Neutrophil (primary cell): ENCODE data around the gene ZNF587B.
A peak's percentile ranks its signal among the peaks of the same experiment; 100 is the strongest.
"Not testable (repeated sequence)": the region's sequence is repeated elsewhere in the genome, so short reads cannot be mapped to it uniquely, and the experiment has no call there.

Experiments used
- H3K27ac ChIP-seq: fragments of 200-600 bp; sonication (generic); 2 replicates; pipeline ENCODE4 v1.5.1; 2016; ENCODE audit warnings: mild to moderate bottlenecking, moderate library complexity
- H3K27me3 ChIP-seq: fragments of 200-600 bp; sonication (generic); 2 replicates; pipeline ENCODE4 v1.6.0; 2016; ENCODE audit warnings: mild to moderate bottlenecking
- H3K36me3 ChIP-seq: fragments of 200-600 bp; sonication (generic); 2 replicates; pipeline ENCODE4 v1.5.1; 2017
- H3K4me1 ChIP-seq, 2 experiments: fragments of 200-600 bp in 1 of 2; sonication (generic) in 1 of 2; 1 replicate in 1 of 2; 2 replicates in 1 of 2; pipeline versions ENCODE4 v1.5.1 to v1.6.1; 2013 to 2016; ENCODE audit warnings: low read depth in 1 of 2, low read length in 1 of 2, mild to moderate bottlenecking in 1 of 2, moderate library complexity in 1 of 2; ENCODE audit not compliant: control insufficient read depth in 1 of 2, insufficient read depth in 1 of 2
- H3K4me3 ChIP-seq, 2 experiments: fragments of 200-600 bp in 1 of 2; sonication (generic) in 1 of 2; 1 replicate in 1 of 2; 2 replicates in 1 of 2; pipeline ENCODE4 v1.5.1; 2013 to 2016; ENCODE audit warnings: low read depth in 1 of 2, low read length in 1 of 2, mild to moderate bottlenecking in 1 of 2, moderate library complexity in 1 of 2
- H3K9me3 ChIP-seq: fragments of 200-600 bp; sonication (generic); 2 replicates; pipeline ENCODE4 v1.5.1; 2016
- TF ChIP-seq, protein P1 (sequence below): fragments of 200-600 bp; sonication (generic); IDR thresholded peaks from 2 replicates; pipeline ENCODE4 v1.5.1; 2016; ENCODE audit warnings: antibody characterized with exemption

Gene ZNF587B

DNA sequence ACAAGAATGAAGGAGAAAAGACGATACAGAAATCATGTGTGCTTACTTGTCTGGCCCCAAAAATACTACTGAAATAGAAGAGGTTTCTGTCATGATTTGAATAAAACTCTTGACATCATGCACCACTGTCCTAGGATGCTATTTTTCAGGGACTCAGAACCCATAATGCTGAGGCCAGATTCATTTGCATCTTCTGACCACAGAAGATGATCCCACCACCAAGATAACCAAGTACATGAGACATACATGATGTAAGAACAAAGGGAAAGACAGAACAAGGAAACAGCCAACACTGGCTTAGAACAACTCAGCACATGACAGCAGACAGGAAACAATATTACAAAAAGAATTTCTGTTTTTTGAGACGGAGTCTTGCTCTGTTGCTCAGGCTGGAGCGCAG, 17.9 kb upstream of the ZNF587B start:
- Histone ChIP-seq H3K9me3 (no peaks in the 10 kb centered on the region), H3K4me1 (peaks cover 42 to 49% of the 10 kb centered on the region in 2 experiments), H3K27me3 (no peaks in the 10 kb centered on the region), H3K36me3 (peaks cover 38% of the 10 kb centered on the region), H3K4me3 (peak overlapping the region; percentile 82 to 96), H3K27ac (peak overlapping the region; percentile 90)
- TF ChIP-seq, protein P1, sequence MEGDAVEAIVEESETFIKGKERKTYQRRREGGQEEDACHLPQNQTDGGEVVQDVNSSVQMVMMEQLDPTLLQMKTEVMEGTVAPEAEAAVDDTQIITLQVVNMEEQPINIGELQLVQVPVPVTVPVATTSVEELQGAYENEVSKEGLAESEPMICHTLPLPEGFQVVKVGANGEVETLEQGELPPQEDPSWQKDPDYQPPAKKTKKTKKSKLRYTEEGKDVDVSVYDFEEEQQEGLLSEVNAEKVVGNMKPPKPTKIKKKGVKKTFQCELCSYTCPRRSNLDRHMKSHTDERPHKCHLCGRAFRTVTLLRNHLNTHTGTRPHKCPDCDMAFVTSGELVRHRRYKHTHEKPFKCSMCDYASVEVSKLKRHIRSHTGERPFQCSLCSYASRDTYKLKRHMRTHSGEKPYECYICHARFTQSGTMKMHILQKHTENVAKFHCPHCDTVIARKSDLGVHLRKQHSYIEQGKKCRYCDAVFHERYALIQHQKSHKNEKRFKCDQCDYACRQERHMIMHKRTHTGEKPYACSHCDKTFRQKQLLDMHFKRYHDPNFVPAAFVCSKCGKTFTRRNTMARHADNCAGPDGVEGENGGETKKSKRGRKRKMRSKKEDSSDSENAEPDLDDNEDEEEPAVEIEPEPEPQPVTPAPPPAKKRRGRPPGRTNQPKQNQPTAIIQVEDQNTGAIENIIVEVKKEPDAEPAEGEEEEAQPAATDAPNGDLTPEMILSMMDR = no peak

DNA sequence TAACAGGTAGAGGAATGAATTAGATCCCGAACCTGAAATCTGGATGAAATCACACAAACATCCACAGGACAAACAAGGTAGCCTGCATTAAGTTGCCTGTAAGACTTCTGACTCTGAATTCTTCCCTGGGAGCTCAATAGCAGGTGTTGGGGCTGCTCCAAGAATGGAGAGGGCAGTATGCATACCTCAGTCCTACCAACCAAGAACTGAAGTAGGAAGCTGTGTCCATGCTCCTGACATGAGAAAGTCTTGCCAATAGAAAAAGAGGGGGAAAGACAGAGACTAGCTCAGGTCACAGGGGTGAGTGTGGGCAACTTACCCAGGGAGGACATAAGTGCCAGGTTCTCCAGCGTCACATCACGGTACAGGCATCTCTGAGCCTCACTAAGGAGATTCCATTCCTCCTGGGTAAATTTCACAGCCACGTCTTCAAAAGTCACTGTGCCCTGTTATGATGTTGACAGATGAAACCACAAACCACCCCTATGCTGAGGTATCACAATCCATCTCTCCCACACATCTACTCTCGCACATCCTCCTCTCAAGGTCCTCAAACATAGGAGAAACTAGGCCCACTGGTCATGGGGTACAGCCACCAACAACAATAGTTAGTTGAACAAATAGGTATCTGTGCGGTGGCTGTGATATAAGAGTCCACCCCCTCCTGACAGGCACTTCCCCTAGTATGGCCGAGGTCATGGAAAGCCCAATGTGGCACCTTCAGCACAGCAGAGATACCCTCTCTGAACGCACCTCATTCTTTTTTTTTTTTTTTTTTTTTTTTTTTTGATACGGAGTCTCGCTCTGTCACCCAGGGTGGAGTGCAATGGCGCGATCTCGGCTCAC, 16.9 kb upstream of the ZNF587B start:
- Histone ChIP-seq H3K36me3 (peaks cover 29% of the 10 kb centered on the region), H3K4me1 (peaks cover 38 to 44% of the 10 kb centered on the region in 2 experiments), H3K4me3 (peak overlapping the region; percentile 82 to 96), H3K27ac (peak overlapping the region; percentile 90)
- not testable (repeated sequence) for H3K27me3 ChIP-seq, H3K9me3 ChIP-seq

DNA sequence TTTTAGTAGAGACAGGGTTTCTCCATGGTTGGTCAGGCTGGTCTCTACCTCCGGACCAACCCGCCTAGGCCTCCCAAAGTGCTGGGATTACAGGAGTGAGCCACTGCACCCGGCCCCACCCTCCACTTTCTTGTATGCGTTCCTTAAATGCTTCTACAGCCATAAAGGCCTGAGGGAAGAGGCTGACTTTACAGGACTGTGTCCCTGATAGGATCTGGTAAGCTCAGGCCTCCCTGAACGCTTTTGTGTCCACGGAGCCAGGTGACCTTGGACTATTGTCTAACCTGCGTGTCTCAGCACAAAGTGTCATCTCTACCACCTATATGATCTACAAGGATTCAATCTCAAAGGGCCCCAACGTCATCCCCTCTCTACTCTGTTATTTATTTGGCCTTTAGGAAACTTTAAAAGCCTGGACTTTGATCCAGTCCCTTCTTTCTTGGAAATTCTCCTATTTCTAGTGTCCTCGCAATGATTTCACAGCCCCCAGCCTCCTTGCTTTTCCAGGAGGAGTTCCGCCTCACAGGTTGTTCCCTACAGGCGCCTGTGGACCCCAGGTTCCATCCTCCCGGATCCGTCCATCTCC, 16.1 kb upstream of the ZNF587B start:
- Histone ChIP-seq H3K36me3 (peaks cover 23% of the 10 kb centered on the region), H3K4me1 (peaks cover 45 to 51% of the 10 kb centered on the region in 2 experiments), H3K27ac (peak overlapping the region; percentile 90), H3K9me3 (no peaks in the 10 kb centered on the region), H3K27me3 (no peaks in the 10 kb centered on the region), H3K4me3 (peak overlapping the region; percentile 82 to 96)
- TF ChIP-seq, protein P1 = no peak

DNA sequence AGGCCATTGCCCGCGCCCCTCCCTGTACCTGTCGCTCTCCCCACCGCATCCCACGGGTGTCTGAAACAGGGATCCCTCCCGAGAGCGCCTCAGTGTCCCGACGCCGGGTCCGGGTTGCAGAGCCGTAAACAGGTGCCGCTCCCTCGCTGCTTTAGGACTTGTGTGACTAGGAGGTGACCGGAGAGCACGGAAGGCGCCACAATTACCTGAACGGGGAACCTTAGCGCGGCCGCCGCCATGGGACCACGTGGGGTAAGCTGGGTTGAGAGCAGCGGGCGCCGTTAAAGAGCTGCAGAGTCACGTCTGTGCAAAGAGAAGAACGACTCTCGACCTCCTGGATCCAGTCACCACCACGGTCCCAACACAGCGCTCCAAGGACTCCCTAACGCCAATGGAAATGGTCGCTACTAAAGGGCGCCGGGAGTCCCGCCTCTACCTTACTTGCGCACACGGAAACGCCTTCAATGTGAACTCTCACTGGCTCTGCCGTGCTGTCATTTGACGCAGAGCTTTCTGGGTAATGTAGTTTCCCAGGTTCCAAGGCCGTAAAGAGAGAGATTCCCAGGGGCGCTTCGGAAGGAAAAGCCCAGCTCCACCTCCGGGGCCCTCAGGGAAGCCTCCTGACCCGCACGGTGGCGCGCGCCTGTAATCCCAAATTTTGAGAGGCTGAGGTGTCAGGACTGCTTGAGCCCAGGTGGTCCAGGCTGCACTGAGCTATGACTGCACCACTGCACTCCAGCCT, 15.4 kb upstream of the ZNF587B start, which contains the start of gene ZNF552:
TSS of gene ZNF552 (minus strand) at position 409 of the 742 bp plus-strand sequence. CDS start at position 239, 170 bp downstream.
- TF ChIP-seq, protein P1 = no peak
- H3K27me3 ChIP-seq = no peaks in the 10 kb centered on the region
- H3K9me3 ChIP-seq = no peaks in the 10 kb centered on the region
- H3K36me3 ChIP-seq = peaks cover 16% of the 10 kb centered on the region
- peaks cover 49 to 55% of the 10 kb centered on the region in 2 experiments for H3K4me1 ChIP-seq
- peak within 1 kb of the TSS; percentile 82 to 96 for H3K4me3 ChIP-seq
- H3K27ac ChIP-seq = peak within 1 kb of the TSS; percentile 90

DNA sequence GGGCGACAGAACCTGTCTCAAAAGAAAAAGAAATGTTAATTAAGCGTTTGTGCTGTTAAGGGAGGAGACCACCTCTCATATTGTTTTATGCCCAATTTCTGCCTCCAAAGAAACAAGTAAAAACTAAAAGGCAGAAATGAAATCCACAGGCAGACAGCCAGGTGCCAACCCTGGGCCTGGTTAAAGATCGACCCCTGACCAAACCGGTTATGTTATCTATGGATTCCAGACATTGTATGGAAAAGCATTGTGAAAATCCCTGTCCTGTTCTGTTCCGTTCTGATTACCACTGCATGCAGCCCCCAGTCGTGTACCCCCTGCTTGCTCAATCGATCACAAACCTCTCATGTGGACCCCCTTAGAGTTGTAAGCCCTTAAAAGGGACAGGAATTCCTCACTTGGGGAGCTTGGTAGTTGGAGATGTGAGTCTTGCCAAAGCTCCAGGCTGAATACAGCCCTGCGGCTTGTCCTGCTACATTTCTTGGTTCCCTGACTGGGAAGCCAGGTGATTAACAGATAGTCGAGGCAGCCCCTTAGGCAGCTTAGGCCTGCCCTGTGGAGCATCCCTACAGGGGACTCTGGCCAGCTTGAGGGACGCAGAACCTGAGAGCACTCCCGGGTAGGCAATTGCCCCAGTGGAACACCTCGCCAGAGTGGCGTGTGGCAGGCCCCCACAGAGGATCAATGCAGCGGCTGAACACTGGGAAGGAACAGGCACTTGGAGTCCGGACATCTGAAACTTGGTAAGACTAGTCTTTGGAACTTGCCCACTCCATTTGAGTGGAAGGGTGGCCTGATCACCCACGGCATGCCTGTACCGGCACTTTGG, 14.6 kb upstream of the ZNF587B start:
- Histone ChIP-seq H3K9me3 (no peaks in the 10 kb centered on the region), H3K27me3 (no peaks in the 10 kb centered on the region), H3K27ac (peak overlapping the region; percentile 90), H3K4me3 (peak overlapping the region; percentile 82 to 96), H3K4me1 (peaks cover 53 to 61% of the 10 kb centered on the region in 2 experiments), H3K36me3 (peaks cover 8% of the 10 kb centered on the region)
- TF ChIP-seq, protein P1 = no peak
